Umbilical cord (tissue), 2 donors: ENCODE measurements around the gene CRACR2B. TPM values are rescaled to one million over a fixed set of nuclear protein-coding genes. Genes with fewer than 3 reads are reported as not detected.

Experiments
- DNase-seq: peaks from one replicate; pipeline ENCODE4 v3.0.0-alpha.2; 2015; ENCODE audit warnings: low spot score
- total RNA-seq: library from RNA; depleted of rRNA; stranded (reverse); fragments of >200 nt; gene quantifications from one replicate; pipeline ENCODE4 v1.2.3, GENCODE V29; 2014; ENCODE audit warnings: low replicate concordance; ENCODE audit not compliant: insufficient read depth

CRACR2B gene
- total RNA-seq, 1 donor from 2014 or later: 3.1 TPM

DNA sequence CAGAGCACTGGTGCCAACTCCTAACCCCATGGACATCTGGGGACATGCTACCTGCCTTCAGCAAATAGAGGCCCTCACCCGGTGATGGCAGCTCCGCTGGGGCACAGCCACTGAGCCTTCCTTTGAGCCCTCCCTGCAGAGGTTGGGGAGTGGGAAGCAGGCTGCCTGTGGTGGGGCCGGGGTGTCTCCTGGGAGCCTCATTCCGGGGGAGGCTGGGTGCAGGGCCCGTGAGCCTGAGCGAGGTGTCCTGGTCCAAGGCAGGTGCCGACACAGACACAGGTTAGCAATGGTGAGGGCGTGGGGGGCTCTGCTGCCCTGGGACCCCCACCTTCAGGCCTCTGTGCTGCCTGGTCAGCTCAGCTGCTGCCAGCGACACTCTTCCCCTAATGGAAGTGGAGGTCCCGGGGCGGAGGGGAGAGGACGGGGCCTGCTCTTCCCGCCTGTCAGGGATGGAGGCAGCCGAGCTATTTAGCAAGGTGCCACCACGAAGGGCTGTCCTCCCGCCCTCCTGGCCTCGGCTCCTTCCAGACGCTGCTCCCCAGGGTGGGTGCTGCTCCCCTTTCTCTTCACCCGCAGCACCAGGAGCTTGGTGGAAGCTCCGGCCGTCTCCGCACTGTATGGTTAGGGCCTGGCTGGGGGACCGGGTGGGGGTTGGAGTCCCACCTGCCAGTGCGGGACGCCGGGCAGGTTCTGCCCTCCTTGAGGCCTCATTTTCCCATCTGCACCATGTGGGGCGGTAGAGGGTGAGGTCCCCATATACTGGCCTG lies 26.1 kb downstream of the CRACR2B start:
- DNase-seq: no peak

DNA sequence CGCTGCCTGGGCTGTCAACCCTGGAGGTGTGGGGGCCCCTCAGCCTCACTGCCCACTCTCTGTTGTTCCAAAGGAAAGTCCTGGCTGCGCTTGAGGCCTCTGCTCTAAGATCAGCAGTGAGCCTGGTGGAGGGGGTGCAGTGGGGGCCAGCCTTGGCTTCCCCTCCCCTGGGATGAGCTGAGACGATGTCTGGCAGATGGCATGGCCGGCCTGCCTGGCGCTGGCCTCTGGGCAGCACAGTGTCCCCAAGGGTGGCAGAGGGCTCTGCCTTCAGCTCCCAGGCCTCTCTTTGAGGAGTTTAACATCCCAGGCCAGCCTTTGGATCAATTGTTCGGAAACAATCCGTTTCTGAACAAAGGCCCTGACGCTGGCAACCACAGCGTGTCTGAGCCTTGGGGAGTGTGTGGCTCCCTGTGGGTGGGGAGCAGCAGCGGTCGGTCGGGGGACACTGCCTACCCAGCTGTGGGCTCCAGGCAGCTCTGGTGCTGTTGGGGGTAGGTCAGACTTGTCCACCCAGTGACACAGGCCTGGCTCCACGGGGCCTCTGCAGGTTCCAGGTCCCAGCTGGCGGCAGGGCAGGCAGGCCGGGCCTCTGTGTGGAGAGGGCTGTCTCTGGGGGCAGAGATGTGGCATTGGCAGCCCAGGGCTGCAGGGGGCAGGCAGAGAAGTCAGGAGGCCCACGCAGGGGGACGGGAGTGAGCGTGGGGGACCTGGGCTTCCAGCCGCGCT lies 27.0 kb downstream of the CRACR2B start:
- no peak for DNase-seq

DNA sequence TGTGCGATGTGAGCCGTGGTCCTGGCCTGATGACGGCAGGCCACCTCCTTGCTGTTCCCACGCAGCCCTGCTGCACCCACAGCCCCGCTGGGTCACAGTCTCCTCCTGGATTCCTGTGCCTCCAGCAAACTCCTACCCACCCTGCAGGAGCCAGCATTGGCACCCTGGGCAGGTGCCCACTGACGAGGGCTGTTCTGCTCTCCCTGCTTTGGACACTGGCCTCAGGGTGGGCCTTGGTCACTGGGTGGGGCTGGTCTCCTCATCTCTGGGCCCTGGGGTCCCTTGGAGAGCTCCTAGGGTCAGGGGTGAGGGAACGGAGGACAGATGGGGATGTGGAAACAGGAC lies 27.6 kb downstream of the CRACR2B start:
- no peak for DNase-seq

DNA sequence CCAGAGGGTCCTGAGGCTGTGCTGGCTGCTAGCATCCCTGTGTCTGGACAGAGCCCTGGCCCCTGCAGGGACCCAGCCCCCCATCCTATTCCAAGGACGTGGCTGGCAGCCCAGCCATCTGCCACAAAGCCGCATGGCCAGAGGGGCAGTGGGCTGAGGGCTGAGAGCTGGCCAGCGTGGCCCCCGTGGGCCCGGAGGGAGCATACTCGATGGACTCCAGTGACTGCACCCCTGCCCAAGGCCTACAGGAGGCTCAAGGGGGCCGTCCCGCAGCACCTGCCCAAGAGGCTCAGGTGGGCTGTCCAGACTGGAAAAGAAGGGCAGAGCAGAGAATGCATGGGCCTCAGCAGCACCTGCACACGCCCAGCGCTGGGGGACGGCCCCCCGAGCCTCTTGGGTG lies 28.1 kb downstream of the CRACR2B start:
- no peak for DNase-seq

DNA sequence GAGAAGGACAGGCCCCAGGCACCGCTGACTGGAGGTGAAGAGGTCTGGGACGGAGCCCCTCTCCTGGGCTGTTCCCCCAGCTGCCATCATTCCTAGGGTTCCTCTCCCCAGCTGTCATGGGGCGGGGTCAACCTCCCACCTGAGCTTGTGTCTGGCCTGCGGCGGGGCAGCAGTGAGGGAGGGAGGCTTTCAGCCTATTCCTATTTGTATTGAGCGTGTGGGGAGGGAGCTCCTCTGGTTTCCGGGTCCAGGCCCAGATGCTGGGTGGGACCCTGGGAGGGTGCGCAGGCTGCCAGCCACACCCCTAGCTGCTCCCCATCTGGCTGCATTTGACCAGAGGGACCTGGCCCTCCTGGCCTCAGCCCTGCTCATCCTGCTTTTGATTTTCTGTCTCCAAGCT lies 28.7 kb downstream of the CRACR2B start:
- no peak for DNase-seq

DNA sequence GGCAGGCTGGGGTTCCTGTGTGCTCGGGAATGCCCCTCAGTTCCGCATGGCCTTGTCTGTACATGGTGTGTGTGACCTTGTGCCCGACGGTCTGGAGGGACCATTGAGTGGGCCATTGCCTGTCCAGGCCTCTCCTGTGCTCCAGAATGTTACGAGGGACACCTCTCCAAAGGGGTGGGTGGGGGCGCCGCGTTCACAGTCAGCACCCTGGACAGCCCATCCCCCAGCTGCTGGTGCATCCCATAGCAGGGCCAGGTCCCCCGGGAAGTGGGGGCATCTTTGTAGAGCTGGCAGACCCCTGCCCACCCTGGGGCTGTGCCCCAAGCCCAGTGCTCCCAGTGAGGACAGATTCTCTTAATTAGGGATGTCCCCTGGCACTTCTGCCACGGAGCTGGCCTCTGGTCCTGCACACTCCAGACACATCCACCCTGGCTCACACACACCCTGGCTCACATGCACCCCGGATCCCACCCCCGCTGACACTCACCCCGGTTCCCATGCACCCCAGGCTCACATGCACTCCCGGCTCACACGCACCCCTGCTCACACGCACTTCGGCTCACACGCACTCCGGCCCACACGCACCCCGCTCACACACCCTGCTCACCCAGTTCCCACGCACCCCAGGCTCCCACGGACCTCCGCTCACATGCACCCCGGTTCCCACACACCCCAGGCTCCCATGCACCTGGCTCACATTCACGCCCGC lies 30.5 kb downstream of the CRACR2B start:
- no peak for DNase-seq

DNA sequence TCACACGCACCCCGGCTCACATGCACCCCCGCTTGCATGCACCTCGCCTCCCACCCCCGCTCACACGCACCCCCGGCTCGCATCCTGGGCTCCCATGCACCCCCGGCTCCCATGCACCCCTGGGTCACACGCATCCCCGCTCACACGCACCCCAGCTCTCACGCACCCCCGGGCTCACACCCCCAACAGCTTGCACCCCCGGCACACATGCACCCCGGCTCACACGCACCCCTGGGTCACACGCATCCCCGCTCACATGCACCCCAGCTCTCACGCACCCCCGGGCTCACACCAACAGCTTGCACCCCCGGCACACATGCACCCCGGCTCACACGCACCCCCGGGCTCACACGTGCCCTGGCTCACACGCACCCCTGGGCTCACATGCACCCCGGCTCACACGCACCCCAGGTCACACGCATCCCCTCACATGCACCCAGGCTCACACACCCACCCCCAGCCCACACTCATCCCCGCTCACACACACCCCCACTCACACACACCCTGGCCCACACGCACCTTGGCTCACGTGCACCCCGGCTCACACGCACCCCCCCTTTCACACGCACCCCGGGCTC lies 31.1 kb downstream of the CRACR2B start:
- no peak for DNase-seq

DNA sequence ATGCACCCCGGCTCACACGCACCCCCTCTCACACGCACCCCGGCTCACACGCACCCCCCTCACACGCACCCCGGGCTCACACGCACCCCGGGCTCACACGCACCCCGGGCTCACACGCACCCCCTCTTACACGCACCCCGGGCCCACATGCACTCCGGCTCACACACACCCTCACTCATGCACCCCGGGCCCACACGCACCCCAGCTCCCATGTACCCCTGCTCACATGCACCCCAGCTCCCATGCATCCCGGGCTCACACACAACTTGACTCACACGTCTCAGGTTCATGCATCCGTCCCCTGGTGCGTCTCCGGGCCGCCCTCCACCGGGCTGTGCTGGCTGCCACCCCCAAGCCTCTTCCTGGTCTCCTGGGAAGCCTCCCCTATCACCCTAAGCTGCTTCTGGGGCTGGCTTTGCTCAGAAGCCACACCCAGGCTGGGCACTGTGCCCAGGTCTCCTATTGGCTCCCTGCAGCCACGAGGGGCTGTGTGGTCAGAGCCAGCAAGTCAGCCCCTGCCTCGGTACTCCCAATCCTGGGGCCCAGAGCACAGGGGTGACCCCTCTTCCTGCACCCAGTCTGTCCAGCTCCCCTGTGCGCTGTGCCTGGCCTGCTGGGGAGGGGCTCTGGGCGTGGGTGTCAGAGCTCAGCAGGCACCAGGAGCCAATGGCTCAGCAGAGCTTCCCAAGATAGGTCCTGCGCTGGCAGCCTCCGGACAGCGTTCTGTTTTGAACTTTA lies 31.8 kb downstream of the CRACR2B start:
- DNase-seq: peak; percentile 98

DNA sequence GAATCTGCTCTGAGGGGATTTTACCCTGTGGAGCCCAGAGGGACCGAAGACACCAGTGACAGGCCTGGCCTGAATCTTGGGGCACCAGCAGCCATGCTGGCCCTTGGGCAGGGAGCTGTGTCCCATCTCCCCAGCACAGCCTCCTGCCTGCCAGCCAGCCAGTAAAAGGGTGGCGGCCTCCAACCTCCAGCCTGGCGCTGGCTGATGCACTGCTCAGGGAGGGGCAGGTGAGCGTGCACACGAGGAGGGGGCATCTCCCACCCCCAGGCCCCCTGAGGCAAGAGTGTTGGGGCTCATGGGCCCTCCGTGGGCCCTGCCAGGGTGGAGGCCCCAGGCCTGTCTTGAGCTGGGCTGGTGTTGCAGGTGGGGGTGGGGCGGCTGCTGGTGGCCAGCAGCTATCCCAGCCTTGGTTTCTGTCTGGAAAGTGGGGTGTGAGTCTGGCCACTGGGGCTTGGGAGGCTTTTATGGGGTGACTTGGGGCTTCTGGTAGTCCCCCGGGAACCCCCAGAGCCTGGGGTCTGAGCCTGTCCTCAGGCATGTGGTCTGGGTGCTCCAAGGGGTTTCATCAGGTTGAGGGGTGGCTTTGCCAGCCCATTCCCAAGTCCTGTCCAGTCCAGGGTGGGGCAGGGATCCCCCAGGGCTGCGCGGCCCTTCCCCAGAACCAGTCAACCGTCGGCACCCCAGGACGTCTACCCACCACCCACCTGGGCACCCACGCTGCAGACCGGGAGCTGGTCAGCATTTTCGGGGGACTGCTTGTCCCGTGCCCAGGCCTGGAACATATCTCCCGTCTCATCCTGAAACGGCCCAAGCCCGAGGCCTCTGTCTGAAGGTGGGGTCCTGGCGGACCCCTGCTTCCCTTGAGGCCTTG lies 32.8 kb downstream of the CRACR2B start:
- no peak for DNase-seq

DNA sequence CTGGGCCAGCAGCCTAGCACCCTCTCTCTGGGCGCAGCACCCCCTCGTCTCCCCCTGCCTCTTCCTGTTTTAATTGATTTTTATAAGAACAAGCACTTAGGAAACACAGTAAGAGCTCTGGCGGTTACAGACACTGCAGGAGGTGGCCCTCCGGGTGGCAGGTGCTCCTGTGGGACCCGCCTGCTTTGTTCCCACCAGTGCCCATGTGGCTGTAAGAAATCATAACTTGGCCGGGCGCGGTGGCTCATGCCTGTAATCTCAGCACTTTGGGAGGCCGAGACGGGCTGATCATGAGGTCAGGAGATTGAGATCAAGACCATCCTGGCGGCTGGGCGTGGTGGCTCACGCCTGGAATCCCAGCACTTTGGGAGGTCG lies 33.4 kb downstream of the CRACR2B start:
- no peak for DNase-seq

DNA sequence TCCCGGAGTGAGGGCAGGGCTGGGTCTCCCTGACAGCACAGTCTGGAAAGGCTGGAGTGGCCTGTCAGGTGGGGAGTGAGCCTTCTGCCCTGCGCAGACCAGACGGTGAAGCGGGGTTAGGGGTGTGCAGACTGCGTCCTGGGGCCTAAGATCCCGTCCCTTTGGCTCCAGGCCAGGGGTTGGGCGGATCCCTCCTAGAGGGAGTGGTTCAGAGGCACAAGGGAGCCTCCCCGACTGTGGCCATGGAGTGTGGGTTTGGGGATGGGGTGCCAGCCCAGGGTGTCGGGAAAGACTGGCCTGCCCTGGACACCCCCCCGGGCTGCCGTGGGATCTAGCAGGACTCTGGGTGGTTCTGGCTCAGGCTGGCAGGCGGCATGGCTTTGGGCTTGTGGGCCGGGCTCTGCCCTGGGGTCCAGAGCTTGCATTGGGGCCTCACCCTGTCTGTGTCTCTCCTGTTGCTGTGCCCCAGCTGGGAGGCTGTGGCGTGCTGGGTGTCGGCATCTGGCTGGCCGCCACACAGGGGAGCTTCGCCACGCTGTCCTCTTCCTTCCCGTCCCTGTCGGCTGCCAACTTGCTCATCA lies 34.5 kb downstream of the CRACR2B start:
- peak; percentile 72 for DNase-seq

DNA sequence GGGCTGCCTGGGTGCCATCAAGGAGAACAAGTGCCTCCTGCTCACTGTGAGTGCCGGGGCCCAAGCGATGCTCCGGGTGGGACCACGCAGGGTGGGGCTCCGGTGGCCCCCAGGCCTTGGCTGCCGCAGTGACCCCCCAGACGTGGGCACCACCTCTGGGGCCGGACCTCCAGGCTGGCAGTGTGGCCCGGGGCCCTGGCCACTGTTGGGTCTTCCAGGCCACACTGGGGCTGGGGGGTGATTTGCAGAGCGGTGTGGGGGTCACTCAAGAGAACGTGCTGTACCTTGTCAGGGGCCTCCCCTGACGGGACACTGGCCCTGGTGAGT lies 34.9 kb downstream of the CRACR2B start:
- no peak for DNase-seq

DNA sequence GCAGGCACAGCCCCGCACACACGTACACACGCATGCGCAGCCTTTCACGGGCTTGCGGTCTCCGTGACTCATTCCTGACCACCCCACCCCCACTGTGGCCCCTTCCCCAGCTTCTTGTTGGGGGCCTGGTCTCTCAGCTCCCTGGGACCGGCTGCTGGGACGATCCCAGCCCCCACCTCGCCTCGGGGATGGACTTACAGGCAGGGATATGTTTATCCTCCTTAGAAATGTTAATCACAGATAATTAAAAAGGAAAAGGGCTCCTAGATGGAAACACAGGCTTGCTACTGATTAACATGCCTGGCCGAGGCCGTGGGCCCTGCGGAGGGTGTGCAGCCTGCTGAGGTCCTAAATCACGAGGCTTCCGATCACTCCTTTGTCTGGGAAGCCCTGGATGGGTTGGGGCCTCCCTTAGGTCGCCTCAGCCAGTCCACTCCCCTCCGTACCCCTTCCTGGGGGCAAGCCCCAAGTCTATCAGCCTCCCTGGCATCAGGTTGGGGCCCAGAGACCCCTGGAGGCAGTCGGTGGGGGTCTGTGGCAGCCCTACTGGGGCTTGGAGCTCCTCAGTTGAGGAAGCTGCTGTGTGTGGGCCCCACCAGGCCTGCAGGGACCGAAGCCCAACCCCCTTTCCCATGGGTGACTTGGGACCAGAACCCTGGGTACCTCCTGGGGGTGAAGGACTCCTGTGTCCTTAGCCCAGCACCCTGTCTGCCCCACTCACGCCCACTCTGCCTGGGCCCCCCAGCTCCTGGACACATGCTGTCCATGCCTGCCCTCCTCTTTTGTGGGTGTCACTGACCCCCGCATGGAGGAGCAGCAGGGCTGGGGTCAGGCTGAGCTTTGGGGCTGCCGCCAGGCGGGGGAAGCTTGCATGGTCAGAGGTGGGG lies 35.5 kb downstream of the CRACR2B start:
- DNase-seq: peak; percentile 44

DNA sequence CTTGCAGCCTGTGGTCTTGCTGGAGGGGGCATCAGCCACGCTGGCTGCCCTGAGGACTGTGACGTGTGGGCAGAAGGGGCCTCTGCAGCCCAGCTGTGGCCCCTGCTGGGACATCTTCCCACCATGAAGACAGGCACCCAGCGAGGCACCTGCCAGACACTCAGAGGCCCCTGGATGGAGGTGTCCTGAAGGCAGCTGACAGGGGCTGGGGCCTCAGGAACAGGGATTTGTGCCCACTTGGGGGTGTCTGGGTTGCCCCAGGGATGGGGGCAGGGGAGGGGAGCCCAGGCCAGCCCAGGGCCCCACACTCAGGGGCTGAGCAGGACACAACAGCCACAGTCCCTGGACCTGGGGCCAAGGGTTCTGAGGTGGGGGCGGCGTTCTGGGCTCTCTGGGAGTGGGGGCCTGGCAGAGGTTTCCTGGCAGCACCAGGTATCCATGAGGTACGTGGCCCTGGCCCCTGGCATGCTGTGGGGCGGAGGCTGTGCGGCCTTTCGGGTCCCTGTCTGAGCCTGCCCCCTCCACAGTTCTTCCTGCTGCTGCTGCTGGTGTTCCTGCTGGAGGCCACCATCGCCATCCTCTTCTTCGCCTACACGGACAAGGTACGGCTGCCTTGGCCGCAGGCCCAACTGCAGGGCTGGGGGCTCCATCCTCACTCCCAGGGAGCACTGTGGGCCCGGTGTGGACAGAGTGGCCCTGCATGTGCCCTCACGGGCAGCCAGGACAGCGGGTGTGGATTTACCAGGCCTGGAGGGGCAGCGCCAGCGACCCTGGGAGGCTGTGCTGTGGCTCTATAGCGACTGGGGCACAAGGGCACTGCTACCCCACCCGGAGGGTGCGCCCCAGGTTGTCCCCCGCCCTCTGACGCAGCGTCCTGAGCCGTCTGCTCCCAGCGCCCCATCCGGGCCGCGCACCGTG lies 36.5 kb downstream of the CRACR2B start:
- no peak for DNase-seq

DNA sequence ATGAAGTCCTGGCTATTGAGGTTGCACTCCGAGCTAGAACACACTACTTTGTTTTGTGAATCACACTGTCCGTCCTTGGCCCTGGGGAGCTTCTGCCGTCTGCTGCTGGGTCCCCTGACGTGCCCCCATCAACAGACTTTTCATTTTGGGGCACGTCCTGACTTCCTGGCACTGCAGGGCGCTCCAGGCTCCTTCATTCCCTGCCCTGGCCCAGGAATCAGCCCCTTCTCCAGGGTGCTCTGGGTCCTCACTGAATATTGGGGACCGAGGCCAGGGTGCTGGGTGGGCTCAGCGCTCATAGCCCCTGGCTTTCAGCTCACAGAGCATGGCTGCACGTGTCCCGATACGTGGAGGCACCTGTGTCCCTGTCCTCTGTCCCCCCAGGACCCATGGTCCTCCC lies 37.2 kb downstream of the CRACR2B start:
- DNase-seq: no peak

DNA sequence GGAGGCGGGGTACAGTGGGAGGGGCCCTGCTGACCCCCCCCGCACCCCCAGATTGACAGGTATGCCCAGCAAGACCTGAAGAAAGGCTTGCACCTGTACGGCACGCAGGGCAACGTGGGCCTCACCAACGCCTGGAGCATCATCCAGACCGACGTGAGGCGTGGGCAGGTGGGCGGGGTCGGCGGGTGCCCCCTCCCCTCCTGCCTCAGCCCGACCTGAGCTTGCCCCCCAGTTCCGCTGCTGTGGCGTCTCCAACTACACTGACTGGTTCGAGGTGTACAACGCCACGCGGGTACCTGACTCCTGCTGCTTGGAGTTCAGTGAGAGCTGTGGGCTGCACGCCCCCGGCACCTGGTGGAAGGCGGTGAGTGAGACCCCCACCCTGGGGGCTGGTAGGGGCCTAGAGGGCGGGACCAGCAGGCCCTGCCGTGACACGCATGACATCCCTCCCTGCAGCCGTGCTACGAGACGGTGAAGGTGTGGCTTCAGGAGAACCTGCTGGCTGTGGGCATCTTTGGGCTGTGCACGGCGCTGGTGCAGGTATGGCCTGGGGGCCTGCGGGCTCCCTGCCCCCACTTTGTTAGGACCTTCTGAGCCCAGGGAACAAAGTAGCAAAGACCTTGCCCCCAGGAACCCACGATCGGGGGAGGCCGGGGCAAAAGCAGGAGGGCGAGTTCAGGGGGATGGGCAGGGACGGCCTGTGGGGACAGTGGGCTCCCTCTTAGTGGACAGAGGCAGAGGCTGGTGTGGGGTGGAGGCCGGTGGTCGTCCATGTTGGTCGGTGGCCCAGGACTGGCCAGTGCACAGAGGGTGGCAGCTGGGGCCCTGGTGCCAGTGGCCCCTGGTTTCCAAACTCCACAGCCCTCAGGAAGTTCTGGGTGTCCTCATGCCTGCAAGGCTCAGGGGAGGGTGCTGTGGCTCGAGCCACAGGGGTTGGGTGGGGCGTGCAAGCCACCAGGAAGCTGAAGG lies 38.0 kb downstream of the CRACR2B start:
- no peak for DNase-seq

DNA sequence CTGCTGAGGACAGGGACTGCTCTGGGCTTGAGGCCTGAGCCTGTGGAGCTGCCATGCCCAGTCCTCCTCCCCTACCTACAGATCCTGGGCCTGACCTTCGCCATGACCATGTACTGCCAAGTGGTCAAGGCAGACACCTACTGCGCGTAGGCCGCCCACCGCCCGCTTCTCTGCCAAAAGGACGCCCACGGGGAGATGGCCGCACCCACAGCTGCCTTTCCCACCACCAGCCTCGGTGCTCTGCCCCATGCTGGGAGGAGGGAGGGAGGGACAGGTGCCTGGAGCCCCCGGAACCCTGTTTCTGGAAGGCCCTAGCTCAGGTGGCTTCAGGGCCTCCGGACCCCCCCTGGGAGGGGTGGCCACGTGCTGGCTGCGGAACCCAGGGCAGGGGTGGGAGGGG lies 38.8 kb downstream of the CRACR2B start:
- DNase-seq: no peak
